Kidney (tissue), 14 donors: Measurements from ENCODE around the gene CASS4. TPM values are rescaled to one million over a fixed set of nuclear protein-coding genes. Genes with fewer than 3 reads are reported as not detected.
A peak's percentile ranks its signal among the peaks of the same experiment; 100 is the strongest.

Experiments
- DNase-seq, 5 donors: peaks; one replicate each; pipeline ENCODE4 v3.0.0-alpha.2; 2013 to 2020
- FAIRE-seq: peaks from 2 replicates; lab custom pipeline; 2012; peaks lifted over from hg19 to GRCh38; lab: Jason Lieb, UNC
- H3K27ac ChIP-seq, 2 donors: one replicate each; pipeline ENCODE4 v1.7.0; 2013; ENCODE audit warnings: low read depth in 2 of 2, low read length in 2 of 2, inconsistent platforms in 1 of 2
- H3K27me3 ChIP-seq: one replicate; pipeline ENCODE4 v1.7.1; 2013; ENCODE audit warnings: low read length, inconsistent platforms; ENCODE audit not compliant: control insufficient read depth, insufficient read depth
- H3K36me3 ChIP-seq, 3 donors: one replicate each; pipeline versions ENCODE4 v1.7.0 to v1.7.1; 2013; ENCODE audit warnings: low read length in 3 of 3, control low read depth in 1 of 3, inconsistent platforms in 1 of 3; ENCODE audit not compliant: insufficient read depth in 3 of 3, control insufficient read depth in 2 of 3
- H3K4me1 ChIP-seq, 3 donors: one replicate each; pipeline versions ENCODE4 v1.7.0 to v1.7.1; 2013; ENCODE audit warnings: low read length in 3 of 3, inconsistent platforms in 1 of 3, low read depth in 1 of 3; ENCODE audit not compliant: control insufficient read depth in 2 of 3, insufficient read depth in 2 of 3
- H3K4me3 ChIP-seq, 3 donors: one replicate each; pipeline versions ENCODE4 v1.7.0 to v1.8.1; 2013; ENCODE audit warnings: low read length in 3 of 3, control low read depth in 1 of 3, inconsistent platforms in 1 of 3
- H3K9ac ChIP-seq, 3 donors: one replicate each; pipeline versions ENCODE4 v1.7.0 to v1.7.1; 2013; ENCODE audit warnings: low read length in 3 of 3, control low read depth in 1 of 3, inconsistent platforms in 1 of 3
- H3K9me3 ChIP-seq, 3 donors: one replicate each; pipeline versions ENCODE4 v1.7.0 to v1.7.1; 2013; ENCODE audit warnings: low read length in 3 of 3, control low read depth in 1 of 3, inconsistent platforms in 1 of 3; ENCODE audit not compliant: control insufficient read depth in 2 of 3, insufficient read depth in 1 of 3
- intact Hi-C: fragments of 100-400 bp; cut with DNase I; formaldehyde crosslinking; loops from one replicate; pipeline ENCODE4 v1.11.1; 2022
- polyA plus RNA-seq: library from polyadenylated mRNA; stranded (reverse); fragments of 350-450 nt; fragmentation: Illumina TruSeq; extraction: RNeasy Lipid Tissue Mini Kit (QIAGEN cat#74804); gene quantifications from one replicate; pipeline ENCODE4 v1.2.3, GENCODE V29; 2014; ENCODE audit warnings: low read depth, low replicate concordance; ENCODE audit not compliant: insufficient read depth
- total RNA-seq: library from RNA; stranded (reverse); fragmentation: NEBNext Ultra II Directional; extraction: Animal tissue kit (Norgen Biotek cat#: 25700); gene quantifications from one replicate; pipeline ENCODE4 v1.2.1, GENCODE V29; 2021
- TF ChIP-seq, protein P1 (sequence below): IDR thresholded peaks from 3 replicates; pipeline ENCODE4 v1.5.1; 2012; ENCODE audit warnings: mild to moderate bottlenecking, moderate library complexity, borderline replicate concordance; ENCODE audit not compliant: insufficient read depth; ENCODE audit errors: extremely low read depth
- donor health status: control.
- donor health status: control.
- donor health status: control.
- donor health status: control.
- donor health status: control.
- donor health status: DM: yes; HTN: yes; CAD: no.
- donor health status: Normal renal cell carcinoma (clear cell type).

CASS4 gene
- total and polyA plus RNA-seq, 2 donors from 2014 or later = 0.22 to 3.0 TPM

DNA sequence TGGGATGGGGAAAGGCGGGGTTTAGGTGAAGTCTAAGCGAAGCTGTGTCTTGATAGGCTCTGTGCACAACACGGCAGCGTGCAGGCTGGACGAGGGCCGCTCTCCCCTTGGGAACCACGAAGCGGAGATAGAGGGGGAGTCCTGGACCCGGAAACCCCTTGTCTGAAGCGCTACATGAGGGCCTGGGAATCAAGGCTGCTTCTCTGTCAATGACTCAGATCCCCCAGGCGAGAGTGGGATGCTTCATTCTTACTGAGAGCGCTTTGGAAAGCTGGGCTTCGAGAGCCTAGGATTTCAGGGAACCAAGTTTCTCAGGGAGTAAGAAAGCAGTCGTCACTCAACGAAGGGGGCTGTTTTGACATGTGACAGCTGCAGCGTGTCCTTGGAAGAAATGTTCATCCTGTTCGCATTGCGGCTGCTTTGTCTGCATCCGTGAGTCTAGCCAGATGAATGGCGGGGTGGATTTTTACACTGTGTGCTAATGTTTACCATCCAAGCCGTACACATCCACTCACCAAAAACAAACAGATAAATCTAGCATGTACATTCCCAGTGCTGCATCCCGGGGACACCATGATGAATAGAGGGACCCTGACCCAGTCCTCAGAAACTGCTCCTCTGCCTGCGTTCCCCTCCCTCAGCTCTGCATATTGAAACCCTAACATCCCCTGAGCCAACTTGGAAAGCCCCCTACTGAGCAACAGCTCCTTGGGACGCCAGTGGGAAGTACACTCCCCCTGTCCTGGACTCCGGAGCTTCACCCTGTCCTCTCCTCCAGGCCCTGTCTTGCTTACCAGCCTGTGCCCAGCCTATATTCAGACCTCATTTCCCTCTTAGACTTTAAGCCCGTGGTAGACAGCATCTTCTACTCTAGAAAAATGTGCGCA is 31.8 kb downstream of the CASS4 start:
- Histone ChIP-seq H3K27me3 (no peaks in the 10 kb centered on the region), H3K9ac (no peak overlapping the region), H3K4me1 (no peaks in the 10 kb centered on the region), H3K4me3 (no peak overlapping the region), H3K36me3 (no peaks in the 10 kb centered on the region), H3K9me3 (no peaks in the 10 kb centered on the region), H3K27ac (no peak overlapping the region)
- FAIRE-seq (no peak), DNase-seq (peak in 3 of 5 donors; percentile 48 to 86 (median 65))
- intact Hi-C loops = no loop called here
- TF ChIP-seq, protein P1, sequence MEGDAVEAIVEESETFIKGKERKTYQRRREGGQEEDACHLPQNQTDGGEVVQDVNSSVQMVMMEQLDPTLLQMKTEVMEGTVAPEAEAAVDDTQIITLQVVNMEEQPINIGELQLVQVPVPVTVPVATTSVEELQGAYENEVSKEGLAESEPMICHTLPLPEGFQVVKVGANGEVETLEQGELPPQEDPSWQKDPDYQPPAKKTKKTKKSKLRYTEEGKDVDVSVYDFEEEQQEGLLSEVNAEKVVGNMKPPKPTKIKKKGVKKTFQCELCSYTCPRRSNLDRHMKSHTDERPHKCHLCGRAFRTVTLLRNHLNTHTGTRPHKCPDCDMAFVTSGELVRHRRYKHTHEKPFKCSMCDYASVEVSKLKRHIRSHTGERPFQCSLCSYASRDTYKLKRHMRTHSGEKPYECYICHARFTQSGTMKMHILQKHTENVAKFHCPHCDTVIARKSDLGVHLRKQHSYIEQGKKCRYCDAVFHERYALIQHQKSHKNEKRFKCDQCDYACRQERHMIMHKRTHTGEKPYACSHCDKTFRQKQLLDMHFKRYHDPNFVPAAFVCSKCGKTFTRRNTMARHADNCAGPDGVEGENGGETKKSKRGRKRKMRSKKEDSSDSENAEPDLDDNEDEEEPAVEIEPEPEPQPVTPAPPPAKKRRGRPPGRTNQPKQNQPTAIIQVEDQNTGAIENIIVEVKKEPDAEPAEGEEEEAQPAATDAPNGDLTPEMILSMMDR = no peak

DNA sequence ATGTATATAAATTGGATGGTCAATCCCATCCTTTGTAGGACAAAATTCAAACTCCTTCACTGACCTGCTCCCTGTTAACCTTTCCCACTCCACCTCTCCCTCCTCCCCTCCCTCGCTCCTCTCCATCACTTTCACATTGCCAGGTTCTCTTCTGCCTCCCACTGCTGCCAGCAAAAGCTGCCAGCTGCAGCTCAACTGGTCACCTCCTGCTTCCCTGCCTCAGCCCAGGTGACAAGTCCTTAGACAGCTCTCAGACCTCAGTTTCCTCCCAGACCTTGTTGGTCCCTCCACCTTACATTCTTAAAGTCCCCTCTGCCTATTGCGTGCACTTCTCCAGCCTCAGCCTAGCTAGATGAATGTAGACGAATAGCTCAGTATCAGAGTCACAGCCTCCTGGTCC is 33.1 kb downstream of the CASS4 start:
- TF ChIP-seq, protein P1 = no peak
- Histone ChIP-seq H3K4me3 (no peak overlapping the region), H3K27me3 (no peaks in the 10 kb centered on the region), H3K9ac (no peak overlapping the region), H3K36me3 (no peaks in the 10 kb centered on the region), H3K4me1 (no peaks in the 10 kb centered on the region), H3K27ac (no peak overlapping the region), H3K9me3 (no peaks in the 10 kb centered on the region)
- intact Hi-C loops = no loop called here
- DNase-seq (no peak), FAIRE-seq (no peak)

DNA sequence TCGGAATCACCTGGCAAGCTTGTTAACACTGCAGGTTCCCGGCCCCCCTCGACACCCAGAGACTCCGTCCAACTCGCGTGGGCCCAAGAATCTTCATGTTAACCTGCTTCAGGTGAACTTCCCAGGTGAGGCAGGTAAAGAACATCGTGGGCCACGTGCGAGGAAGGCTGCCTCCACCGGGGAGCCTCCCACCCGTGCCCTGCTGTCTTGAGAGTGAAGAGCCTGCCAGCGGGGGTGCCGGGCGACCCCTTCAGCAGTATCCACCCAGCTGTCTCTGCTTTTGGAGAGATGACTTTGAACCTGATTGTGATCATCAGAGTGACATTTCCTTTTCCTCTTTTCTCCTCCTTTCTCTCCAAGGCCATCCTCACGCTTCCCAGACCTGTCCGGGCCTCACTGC is 33.5 kb downstream of the CASS4 start:
- DNase-seq = no peak
- no peaks in the 10 kb centered on the region for H3K9me3 ChIP-seq
- no peaks in the 10 kb centered on the region for H3K4me1 ChIP-seq
- no peaks in the 10 kb centered on the region for H3K36me3 ChIP-seq
- TF ChIP-seq, protein P1 = no peak
- FAIRE-seq = no peak
- no peak overlapping the region for H3K9ac ChIP-seq
- no peaks in the 10 kb centered on the region for H3K27me3 ChIP-seq
- H3K27ac ChIP-seq = no peak overlapping the region
- intact Hi-C loops = no loop called here
- no peak overlapping the region for H3K4me3 ChIP-seq
